HG02588 (cell line): Measurements from ENCODE around the gene SCN10A.

Experiments
- ATAC-seq: cut with Tn5 transposase; IDR thresholded peaks from one replicate; pipeline ENCODE4 v1.9.1; 2021; ENCODE audit warnings: mild to moderate bottlenecking, moderate library complexity; ENCODE audit not compliant: unreplicated experiment

Gene SCN10A

GRCh38 chr3:38782148-38782547 is 33.9 kb downstream of the SCN10A start:
- no peak for ATAC-seq

- no peak for ATAC-seq
These were observed 42.5 kb downstream of the SCN10A start for GRCh38 chr3:38773528-38773927.

- ATAC-seq = no peak
These were observed 52.4 kb downstream of the SCN10A start for GRCh38 chr3:38763569-38763968.

DNA sequence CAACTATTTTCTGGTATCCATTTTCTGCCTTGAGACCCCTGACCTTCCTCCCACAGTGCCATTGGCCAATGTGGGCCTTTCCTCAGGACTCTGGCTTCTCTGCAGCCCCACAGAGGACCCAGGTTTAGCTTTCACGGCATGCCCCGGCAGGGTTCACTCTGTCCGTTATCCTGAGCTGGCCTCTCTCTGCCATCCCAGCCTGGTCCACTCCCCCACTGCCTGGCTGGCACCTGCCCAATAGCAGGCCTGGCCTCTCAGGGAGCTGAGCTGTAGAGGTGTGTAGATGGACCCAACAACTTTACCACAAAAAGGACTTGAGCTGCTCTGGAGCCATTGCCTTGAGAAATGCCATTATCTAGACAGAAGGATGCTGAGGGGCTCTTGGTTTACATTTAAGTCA is 57.5 kb downstream of the SCN10A start:
- ATAC-seq = no peak

- ATAC-seq = no peak
These were observed 58.3 kb downstream of the SCN10A start for GRCh38 chr3:38757721-38758120.

GRCh38 chr3:38756892-38757291 is 59.1 kb downstream of the SCN10A start:
- no peak for ATAC-seq

DNA sequence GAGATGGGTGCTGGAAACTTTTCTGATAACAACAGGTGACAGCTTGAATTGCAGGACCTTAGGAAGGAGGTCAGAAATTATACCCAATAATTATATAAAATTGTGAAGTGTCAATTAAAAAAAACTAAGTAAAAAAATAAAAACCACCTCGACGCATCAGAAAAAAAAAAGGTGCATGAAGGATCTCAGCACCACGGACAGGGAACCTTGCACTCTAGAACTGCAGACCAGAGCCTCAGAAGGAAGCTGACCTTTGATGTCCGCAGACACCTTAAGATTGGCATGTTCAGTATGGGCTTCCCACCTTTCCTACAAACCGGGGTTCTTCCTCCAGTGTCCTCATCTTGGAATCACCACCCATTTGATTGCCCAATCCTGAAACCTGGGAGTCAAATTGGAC is 60.9 kb downstream of the SCN10A start:
- no peak for ATAC-seq

DNA sequence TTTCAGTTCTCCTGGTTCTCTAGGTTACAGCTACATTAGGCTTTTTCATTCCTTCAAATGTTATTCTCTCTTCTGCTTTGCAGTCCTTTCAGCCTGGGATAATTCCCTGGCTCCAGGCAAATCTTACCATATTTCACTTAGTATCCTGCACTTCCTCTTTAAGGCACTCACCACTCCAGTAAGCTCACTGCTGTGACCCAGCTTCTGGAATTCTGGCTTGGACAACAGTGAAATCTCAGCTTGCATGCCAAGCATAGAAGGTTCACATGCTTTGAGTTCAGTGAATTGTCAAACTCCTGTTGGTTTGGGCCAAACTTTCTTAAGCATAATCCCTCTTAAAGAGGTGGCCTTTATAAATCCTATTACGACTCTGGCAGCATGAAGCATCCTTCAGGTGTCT is 69.4 kb downstream of the SCN10A start:
- no peak for ATAC-seq

- no peak for ATAC-seq
These were observed 73.0 kb downstream of the SCN10A start for GRCh38 chr3:38743043-38743442.

GRCh38 chr3:38742550-38742949 is 73.5 kb downstream of the SCN10A start:
- no peak for ATAC-seq

DNA sequence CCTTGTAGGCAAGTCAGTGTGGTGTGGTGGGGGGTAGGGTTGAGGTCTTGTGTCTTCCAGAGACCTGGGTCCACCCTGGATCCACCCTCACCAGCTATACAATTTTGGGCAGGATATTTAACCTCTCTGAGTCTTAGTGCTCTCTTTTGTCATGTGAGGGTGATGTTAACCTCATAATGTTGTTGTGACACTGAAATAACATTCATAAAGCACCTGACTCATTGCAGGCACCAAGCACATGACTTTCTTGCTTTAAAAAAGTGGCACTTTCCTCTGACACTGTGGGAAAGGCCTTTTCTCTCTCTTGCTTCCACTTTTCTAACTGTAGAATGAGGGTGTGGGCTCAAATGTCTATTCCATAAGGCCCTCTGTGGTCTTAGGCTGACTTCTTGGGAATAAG is 75.5 kb downstream of the SCN10A start:
- no peak for ATAC-seq

- ATAC-seq = no peak
These were observed 76.1 kb downstream of the SCN10A start for GRCh38 chr3:38739931-38740330.

- no peak for ATAC-seq
These were observed 76.7 kb downstream of the SCN10A start for GRCh38 chr3:38739396-38739689.

DNA sequence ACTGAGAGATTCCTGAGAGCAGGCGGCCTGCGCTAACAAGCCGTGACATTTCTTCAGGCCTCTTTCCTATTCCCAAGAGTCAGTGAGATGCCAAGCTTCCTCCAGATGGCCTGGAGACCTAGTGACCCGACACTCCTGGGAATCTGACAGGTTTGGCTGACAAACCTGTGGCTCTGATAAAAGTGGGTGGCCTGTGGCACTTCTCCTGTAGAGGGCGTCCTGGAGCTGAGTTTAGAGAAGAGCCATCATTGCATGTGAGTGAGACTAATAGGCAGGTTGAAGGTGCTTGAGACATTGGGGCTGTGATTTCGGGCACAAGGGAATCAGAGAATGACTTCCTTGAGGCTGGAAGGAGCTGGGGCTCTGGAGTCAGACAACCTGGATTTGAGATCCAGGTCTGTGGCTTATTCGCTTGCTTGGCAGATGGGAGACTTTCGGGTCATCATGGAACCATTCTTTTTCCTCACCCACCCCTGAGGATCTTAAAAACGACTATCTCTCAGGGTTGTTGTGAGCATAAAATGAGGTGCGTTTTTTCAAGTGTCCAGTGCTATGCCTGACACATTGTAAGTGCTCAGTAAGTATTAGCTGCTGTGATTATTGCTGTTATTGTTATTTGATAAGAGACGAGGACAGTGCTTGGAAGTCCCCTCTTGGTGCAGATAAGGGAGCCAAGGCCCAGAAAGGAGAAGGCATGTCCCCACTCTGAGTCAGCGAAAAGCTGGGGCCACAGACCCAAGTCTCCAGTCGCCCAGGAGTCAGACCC is 77.2 kb downstream of the SCN10A start:
- no peak for ATAC-seq

DNA sequence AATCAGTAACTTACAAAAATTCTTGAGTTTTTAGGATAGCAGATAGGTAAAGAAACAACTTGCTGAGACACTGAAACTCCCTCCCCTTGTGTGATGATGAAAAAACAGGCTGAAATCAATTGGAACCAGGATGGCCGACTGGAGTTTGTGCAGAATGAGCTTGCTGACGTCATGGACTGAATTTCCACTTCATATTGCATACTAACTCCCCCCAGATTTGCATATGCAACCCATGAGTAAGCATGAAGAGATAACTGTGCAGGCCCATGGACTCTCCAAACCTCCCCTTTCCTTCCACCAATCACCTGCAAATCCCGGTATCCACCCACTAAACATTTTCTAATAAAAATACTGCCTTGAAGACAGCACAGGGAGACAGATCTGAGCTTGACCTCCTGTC is 84.5 kb downstream of the SCN10A start:
- ATAC-seq = no peak

DNA sequence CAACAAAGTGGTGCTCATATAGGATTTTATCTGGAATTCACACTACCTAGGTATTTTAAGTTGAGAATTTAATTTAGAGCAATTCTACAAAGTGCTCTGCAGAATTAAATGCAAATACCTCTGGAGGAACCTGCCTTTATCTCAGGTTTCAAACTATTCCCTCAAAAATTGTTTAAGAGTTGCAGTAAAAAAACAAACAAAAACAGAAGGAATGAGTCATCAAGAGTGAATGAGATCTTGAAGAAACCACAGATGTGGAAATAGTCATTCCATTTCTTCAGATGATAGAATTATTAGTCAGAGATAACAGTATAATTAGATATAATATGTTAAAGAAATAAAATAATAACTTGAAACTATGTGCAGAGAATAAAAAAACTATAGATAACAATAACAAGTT is 85.7 kb downstream of the SCN10A start:
- no peak for ATAC-seq

- ATAC-seq = no peak
These were observed 88.0 kb downstream of the SCN10A start for GRCh38 chr3:38728008-38728407.

DNA sequence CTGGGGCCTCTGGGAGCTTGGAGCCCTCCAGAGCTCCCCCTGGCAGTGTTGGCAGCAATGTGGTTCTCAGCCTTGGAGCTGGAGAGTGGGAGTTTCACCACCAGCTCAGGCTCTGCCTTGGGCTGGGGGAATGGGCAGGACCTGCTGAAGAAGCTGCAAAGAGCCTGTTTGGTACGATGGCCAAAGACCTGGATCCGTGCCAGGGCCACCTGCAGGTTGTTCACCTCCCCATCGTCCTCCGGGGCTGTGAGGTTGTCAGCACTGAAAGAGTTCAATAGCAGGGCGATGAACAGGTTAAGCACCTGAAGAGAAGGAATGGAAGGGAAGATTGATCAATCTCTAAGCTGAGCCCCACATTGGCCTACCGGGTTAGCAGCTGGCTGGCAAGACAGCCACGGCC is 89.3 kb downstream of the SCN10A start:
- ATAC-seq = no peak

DNA sequence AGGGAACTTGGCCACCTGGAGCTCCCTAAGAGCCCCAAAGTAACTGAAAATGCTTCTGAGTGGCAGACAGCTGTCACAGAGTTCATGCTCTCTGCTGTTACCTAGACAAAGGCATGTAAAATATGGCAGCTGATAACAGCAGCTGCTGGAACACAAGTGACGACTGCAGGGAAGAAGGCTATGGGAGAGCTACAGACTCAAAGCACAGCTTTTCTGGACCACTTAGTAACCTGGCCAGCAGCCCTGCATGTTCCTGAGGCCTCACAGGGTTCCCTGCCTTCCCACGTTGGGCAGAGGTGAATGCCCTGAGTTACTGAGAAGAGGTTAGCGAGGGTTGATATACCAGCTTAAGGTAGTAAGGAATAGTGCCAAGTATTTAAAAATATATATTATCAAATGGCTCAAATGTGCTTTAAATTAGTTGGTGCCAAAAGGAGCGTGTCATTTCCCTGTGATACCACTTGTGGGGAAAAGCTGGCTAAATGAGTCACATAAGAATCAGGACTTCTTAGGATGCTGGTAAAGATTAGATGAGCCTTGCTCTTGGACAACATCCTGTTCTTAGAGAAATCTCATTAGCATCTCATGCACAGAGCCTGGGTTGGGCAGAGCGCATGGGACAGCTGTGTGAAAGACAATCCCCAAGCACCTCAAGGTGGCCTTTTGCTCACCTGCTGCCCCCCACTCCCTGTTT is 90.1 kb downstream of the SCN10A start:
- no peak for ATAC-seq

DNA sequence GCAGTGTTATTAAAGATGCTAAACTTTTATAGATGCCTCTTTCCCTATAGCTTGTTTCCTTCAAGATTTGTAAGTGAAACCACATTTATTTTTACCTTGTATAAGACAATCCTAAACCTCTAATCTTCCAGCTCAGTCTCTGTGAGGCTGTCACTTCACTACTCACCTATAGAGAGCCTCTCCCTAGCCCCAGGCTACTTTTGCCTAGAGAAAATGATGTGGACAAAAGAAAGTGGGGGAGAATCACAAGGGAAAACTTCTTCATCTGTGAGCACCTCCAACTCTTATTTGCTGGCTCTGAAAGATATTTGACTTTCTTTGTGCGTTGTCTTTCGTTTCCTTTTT is 91.7 kb downstream of the SCN10A start:
- ATAC-seq = no peak

- no peak for ATAC-seq
These were observed 92.2 kb downstream of the SCN10A start for GRCh38 chr3:38723569-38724391.
